Chondrocyte (in vitro differentiated cells): Measurements from ENCODE around the gene ITGA3. TPM values are rescaled to one million over a fixed set of nuclear protein-coding genes. Genes with fewer than 3 reads are reported as not detected.
A peak's percentile ranks its signal among the peaks of the same experiment; 100 is the strongest.

Experiments used
- DNase-seq: peaks from one replicate; pipeline ENCODE4 v3.0.0; 2021; ENCODE audit warnings: mixed read lengths, low spot score
- H3K27ac Mint-ChIP-seq: one replicate; pipeline ENCODE4 v1.8.0; 2021; ENCODE audit warnings: mild to moderate bottlenecking, moderate library complexity, mixed read lengths; ENCODE audit not compliant: unreplicated experiment
- H3K27me3 Mint-ChIP-seq: 2 replicates; pipeline ENCODE4 v1.8.0; 2021; ENCODE audit warnings: low read depth, mixed read lengths
- H3K36me3 Mint-ChIP-seq: 2 replicates; pipeline ENCODE4 v1.8.0; 2021; ENCODE audit warnings: low read depth, mixed read lengths
- H3K4me1 Mint-ChIP-seq: 2 replicates; pipeline ENCODE4 v1.8.0; 2021; ENCODE audit warnings: low read depth, mild to moderate bottlenecking, mixed read lengths
- H3K4me3 Mint-ChIP-seq: one replicate; pipeline ENCODE4 v1.8.0; 2021; ENCODE audit warnings: mild to moderate bottlenecking, moderate library complexity, mixed read lengths; ENCODE audit not compliant: unreplicated experiment
- H3K9me3 Mint-ChIP-seq: 2 replicates; pipeline ENCODE4 v1.8.0; 2021; ENCODE audit warnings: low read depth, mixed read lengths
- total RNA-seq: library from RNA; stranded (reverse); gene quantifications from 3 replicates; pipeline ENCODE4 v1.2.1, GENCODE V29; 2021
- TF ChIP-seq, protein P1 (sequence below): fragments of 200-600 bp; sonication (generic); IDR thresholded peaks from 2 replicates; pipeline ENCODE4 v1.5.0; 2021; ENCODE audit warnings: antibody characterized with exemption, mild to moderate bottlenecking, moderate library complexity

ITGA3 gene
- total RNA-seq, 1 donor from 2014 or later = 216 TPM

DNA sequence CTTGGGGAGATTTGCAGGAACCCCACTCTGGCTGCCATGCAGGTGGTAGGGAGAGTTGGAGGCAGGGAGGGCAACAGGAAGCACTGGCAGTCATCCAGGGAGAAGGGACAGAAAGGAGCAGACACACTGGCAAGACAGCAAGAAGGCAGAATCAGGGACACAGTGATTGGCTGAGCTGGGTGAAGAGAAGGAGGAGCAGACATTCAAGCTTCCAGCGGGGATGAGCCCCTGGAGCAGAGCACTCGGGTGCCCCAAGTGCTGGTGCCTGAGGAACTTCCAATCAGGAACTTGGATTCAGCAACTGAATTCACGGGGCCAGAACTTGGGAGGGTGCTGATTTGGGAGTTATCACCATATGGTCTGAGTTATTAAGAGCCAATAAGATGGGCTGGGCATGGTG is 6.3 kb upstream of the ITGA3 start:
- Mint-ChIP-seq H3K9me3 (no peaks in the 10 kb centered on the region), H3K27me3 (no peaks in the 10 kb centered on the region), H3K4me1 (peaks cover 69% of the 10 kb centered on the region), H3K36me3 (no peaks in the 10 kb centered on the region), H3K27ac (no peak overlapping the region), H3K4me3 (no peak overlapping the region)
- TF ChIP-seq, protein P1, sequence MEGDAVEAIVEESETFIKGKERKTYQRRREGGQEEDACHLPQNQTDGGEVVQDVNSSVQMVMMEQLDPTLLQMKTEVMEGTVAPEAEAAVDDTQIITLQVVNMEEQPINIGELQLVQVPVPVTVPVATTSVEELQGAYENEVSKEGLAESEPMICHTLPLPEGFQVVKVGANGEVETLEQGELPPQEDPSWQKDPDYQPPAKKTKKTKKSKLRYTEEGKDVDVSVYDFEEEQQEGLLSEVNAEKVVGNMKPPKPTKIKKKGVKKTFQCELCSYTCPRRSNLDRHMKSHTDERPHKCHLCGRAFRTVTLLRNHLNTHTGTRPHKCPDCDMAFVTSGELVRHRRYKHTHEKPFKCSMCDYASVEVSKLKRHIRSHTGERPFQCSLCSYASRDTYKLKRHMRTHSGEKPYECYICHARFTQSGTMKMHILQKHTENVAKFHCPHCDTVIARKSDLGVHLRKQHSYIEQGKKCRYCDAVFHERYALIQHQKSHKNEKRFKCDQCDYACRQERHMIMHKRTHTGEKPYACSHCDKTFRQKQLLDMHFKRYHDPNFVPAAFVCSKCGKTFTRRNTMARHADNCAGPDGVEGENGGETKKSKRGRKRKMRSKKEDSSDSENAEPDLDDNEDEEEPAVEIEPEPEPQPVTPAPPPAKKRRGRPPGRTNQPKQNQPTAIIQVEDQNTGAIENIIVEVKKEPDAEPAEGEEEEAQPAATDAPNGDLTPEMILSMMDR = no peak
- DNase-seq = peak; percentile 50

DNA sequence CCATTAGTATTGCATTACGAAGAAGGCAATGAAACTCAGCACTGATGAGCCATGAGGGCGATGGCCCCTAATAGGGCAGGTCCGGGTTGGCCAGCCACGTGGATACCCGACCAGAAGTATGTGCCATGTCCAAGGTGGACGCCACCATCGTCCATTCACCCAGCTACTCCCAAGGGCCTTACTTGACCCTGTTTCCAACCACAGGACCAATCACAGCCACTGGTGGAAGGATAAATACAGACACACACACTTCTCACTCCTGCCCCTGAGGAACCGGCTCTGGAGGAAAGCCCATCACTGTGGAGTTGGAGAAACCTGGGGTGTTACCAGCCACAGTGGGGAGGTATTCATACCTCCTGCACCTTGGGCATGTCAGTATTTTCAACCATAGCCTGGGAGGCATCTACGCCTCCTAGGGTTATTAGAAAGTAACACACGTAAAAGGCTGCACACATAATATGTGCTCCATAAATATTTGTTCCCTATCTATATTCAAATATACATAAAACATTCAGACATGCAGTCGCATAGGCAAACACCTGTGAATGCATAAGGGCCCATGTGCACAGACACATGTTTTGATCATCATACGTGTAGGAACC is 5.4 kb upstream of the ITGA3 start:
- Mint-ChIP-seq H3K4me1 (peaks cover 77% of the 10 kb centered on the region), H3K27ac (peak overlapping the region; percentile 85), H3K4me3 (no peak overlapping the region), H3K27me3 (no peaks in the 10 kb centered on the region), H3K36me3 (no peaks in the 10 kb centered on the region), H3K9me3 (no peaks in the 10 kb centered on the region)
- TF ChIP-seq, protein P1 = peak; percentile 9
- DNase-seq = peak; percentile 67

DNA sequence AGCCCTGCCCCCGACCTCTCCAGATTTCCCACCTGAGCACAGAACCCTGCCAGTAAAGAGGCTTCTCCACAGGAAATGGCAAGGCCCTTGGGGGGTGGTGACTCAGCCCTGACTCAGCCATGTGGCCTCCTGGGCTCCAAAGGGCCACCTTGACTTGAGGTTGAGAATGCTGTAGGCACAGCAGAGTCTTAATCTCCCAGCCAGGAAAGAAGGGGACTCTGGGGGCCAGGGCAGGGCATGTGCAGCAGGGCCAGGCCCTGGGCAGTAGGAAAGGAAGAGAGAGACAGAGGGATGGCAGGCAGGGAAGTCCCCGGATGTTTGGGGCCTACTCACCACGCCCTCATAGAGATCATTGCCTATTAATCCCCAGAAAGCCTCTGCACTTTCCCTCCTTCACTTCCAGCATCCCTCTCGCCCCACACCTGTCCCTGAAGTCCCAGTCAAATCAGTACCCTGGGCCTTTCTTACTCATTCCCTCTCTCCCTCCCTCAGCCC is 4.8 kb upstream of the ITGA3 start:
- no peaks in the 10 kb centered on the region for H3K36me3 Mint-ChIP-seq
- H3K9me3 Mint-ChIP-seq = no peaks in the 10 kb centered on the region
- peak; percentile 69 for DNase-seq
- peak overlapping the region; percentile 85 for H3K27ac Mint-ChIP-seq
- H3K4me3 Mint-ChIP-seq = no peak overlapping the region
- H3K4me1 Mint-ChIP-seq = peaks cover 77% of the 10 kb centered on the region
- no peaks in the 10 kb centered on the region for H3K27me3 Mint-ChIP-seq
- TF ChIP-seq, protein P1 = no peak

DNA sequence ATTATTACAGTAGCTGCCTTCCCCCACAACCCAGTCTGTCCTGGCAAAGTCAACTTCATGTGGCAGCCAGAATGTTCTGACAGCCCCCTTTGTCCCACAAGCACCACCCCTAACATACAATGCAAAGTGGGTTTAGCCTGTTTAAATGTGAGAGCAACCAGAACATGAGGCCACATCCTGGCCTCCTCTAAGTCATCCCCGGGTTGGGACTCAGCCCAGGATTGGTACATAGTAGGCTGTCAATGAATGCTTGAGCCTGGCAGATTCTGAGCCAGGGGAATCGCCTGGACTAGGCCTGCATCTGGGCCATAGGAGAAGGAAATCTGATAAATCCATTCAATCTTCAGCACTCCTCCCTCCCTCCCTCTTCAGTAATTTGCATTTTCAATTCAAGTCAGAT is 4.3 kb upstream of the ITGA3 start:
- peak; percentile 27 for DNase-seq
- Mint-ChIP-seq H3K9me3 (no peaks in the 10 kb centered on the region), H3K4me3 (no peak overlapping the region), H3K4me1 (peaks cover 77% of the 10 kb centered on the region), H3K36me3 (no peaks in the 10 kb centered on the region), H3K27ac (peak overlapping the region; percentile 85), H3K27me3 (no peaks in the 10 kb centered on the region)
- TF ChIP-seq, protein P1 = no peak

DNA sequence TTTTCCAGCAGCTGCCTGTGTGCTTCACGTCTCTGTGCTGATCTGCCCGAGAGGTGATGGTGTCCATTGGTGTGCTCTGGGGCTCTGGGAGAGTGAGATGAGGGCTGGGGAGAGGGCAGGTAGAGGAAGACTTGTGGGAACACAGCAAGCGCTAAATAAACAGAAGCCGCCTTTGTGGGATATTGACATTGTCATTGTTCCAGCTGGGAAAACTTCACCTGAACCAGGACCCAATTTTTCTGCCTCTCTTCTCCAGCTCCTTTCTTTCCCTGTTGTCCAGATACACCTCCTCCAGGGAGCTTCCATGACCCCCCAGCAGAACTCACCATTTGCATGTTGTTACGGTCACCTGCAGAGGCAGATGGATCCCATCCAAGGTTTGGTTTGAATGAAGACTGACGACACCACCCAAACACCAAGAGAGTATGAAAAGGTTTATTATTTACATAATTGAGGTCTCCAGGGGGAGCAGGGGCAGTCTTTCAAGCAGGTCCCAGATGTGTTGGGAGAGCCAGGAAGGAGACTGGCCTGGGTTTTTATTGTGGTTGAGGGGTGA is 3.6 kb upstream of the ITGA3 start:
- TF ChIP-seq, protein P1 = no peak
- DNase-seq = peak; percentile 14
- Mint-ChIP-seq H3K36me3 (no peaks in the 10 kb centered on the region), H3K4me3 (no peak overlapping the region), H3K9me3 (no peaks in the 10 kb centered on the region), H3K27ac (peak overlapping the region; percentile 79), H3K4me1 (peaks cover 79% of the 10 kb centered on the region), H3K27me3 (no peaks in the 10 kb centered on the region)
